Upper lobe of left lung (tissue), 4 donors: ENCODE measurements around the gene SLC25A47.

Experiments
- CTCF ChIP-seq, 6 experiments: fragments of 450-650 bp in 4 of 6; fragments of 200-600 bp in 2 of 6; sonication (generic) in 2 of 6; IDR thresholded peaks; one replicate each; pipeline ENCODE4 v1.5.1; 2016 to 2019; ENCODE audit warnings: antibody characterized with exemption in 6 of 6
- POLR2AphosphoS5 ChIP-seq, 2 donors: sonication (generic); formaldehyde crosslinking; IDR thresholded peaks; one replicate each; pipeline ENCODE4 v1.5.1; 2017; ENCODE audit warnings: antibody characterized with exemption in 2 of 2

- no peak for TF ChIP-seq CTCF (IDR thresholded peaks at IDR 0.05)
- TF ChIP-seq POLR2AphosphoS5 (IDR thresholded peaks at IDR 0.05): no peak
Measured at GRCh38 chr14:100295376-100296105, 27.6 kb upstream of the SLC25A47 start.
